PC-3 (cell line): Measurements from ENCODE around the gene NOL9.

Experiments used
- EZH2 ChIP-seq: fragments of 300-600 bp; sonication (generic); IDR thresholded peaks from one replicate; pipeline ENCODE4 v1.6.1; 2017; ENCODE audit warnings: antibody characterized with exemption, mild to moderate bottlenecking, low read length; ENCODE audit not compliant: unreplicated experiment
- EZH2phosphoT487 ChIP-seq: fragments of 300-600 bp; sonication (generic); IDR thresholded peaks from 2 replicates; pipeline ENCODE4 v1.6.1; 2018; ENCODE audit warnings: mild to moderate bottlenecking, antibody characterized with exemption, low read length, borderline replicate concordance
- TF ChIP-seq, protein P1 (sequence below): fragments of 300-600 bp; sonication (generic); conservative IDR thresholded peaks from 2 replicates; pipeline ENCODE4 v1.5.1; 2017; ENCODE audit warnings: antibody characterized with exemption, low read depth, mild to moderate bottlenecking, low read length

DNA sequence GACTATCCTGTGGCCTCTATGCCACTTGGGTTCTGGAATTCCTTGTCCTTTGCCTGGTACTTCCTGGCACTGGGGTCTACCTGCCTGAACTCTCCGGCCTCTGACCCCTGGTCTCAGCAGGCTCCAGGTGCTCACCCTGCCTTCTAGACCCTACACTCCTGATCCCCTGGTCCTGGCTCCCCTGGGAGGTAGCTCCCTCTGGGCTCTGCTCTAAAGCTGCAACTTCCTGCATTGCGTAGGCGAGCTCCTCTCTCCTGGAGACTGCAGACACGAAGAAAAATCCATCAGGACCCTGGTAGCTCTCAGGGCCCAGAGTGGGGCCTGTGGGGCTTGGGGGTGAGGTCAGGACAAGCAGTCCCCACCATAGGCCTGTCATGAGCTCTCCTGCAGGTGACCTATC, 55.0 kb downstream of the NOL9 start:
- TF ChIP-seq EZH2phosphoT487 (no peak), EZH2 (no peak)
- TF ChIP-seq, protein P1, sequence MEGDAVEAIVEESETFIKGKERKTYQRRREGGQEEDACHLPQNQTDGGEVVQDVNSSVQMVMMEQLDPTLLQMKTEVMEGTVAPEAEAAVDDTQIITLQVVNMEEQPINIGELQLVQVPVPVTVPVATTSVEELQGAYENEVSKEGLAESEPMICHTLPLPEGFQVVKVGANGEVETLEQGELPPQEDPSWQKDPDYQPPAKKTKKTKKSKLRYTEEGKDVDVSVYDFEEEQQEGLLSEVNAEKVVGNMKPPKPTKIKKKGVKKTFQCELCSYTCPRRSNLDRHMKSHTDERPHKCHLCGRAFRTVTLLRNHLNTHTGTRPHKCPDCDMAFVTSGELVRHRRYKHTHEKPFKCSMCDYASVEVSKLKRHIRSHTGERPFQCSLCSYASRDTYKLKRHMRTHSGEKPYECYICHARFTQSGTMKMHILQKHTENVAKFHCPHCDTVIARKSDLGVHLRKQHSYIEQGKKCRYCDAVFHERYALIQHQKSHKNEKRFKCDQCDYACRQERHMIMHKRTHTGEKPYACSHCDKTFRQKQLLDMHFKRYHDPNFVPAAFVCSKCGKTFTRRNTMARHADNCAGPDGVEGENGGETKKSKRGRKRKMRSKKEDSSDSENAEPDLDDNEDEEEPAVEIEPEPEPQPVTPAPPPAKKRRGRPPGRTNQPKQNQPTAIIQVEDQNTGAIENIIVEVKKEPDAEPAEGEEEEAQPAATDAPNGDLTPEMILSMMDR: no peak
